ENCODE measurements around the gene ALCAM. TPM values are rescaled to one million over a fixed set of nuclear protein-coding genes. Genes with fewer than 3 reads are reported as not detected.

ALCAM gene
- total and polyA plus RNA-seq, 7 experiments from 2014 or later, result 0.94 to 10.3 (median 3.4) TPM

- intact Hi-C loops (cut with micrococcal nuclease), result no loop called here
- ChIA-PET CTCF (no interaction called here), POLR2A (interaction anchor here (0.5 kb wide), 2 partner anchors 12 to 1342 kb away, joined by 3 read pairs; no protein-coding TSS in a partner anchor)
- Mint-ChIP-seq H3K4me3 (no peak overlapping the region), H3K27ac (no peak overlapping the region), H3K4me1 (peaks cover 0 to 5% (median 0%) of the 10 kb centered on the region in 7 donors), H3K36me3 (no peaks in the 10 kb centered on the region), H3K9me3 (no peaks in the 10 kb centered on the region), H3K27me3 (peaks cover 0 to 3% (median 0%) of the 10 kb centered on the region in 5 donors)
- Histone ChIP-seq H3K9me3 (ENCODE audit: control insufficient read depth in 2 of 3, low read length in 3 of 3) (no peaks in the 10 kb centered on the region), H3K27me3 (ENCODE audit: control insufficient read depth in 2 of 2, insufficient read depth in 2 of 2, low read length in 2 of 2) (no peaks in the 10 kb centered on the region), H3K27ac (ENCODE audit: low read depth, low read length) (no peak overlapping the region), H3K36me3 (ENCODE audit: control insufficient read depth in 2 of 3, insufficient read depth in 3 of 3, low read length in 3 of 3) (no peaks in the 10 kb centered on the region), H3K4me3 (ENCODE audit: low read length) (no peak overlapping the region), H3K4me1 (ENCODE audit: control insufficient read depth in 2 of 2, insufficient read depth in 2 of 2, low read length in 2 of 2) (no peaks in the 10 kb centered on the region)
- DNase-seq (no peak), ATAC-seq (no peak)
Observed at GRCh38 chr3:105499961-105500360, 133.3 kb downstream of the ALCAM start.

DNA sequence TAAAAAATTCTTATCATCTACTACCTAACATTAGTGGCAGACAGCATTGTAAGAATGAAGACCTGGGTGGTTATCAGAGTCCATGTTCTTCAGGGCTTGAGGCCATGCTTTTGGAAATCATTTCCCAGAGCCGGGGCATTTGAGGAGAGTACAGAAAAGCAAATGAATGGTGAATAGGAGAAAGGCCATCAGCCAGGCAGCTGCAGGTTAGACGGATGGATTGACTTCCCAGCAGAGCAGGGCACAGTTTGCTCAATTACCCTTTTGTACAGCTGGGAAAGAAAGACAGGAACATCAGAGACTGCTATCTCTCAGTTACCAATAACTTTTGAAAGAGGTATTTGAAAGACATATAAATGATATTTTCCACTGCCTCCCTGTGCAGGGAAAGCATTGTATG is 135.6 kb downstream of the ALCAM start:
- Histone ChIP-seq H3K4me3 (ENCODE audit: low read length) (no peak overlapping the region), H3K4me1 (ENCODE audit: control insufficient read depth in 2 of 2, insufficient read depth in 2 of 2, low read length in 2 of 2) (no peaks in the 10 kb centered on the region), H3K27me3 (ENCODE audit: control insufficient read depth in 2 of 2, insufficient read depth in 2 of 2, low read length in 2 of 2) (no peaks in the 10 kb centered on the region), H3K36me3 (ENCODE audit: control insufficient read depth in 2 of 3, insufficient read depth in 3 of 3, low read length in 3 of 3) (no peaks in the 10 kb centered on the region), H3K9me3 (ENCODE audit: control insufficient read depth in 2 of 3, low read length in 3 of 3) (no peaks in the 10 kb centered on the region), H3K27ac (ENCODE audit: low read depth, low read length) (no peak overlapping the region)
- no peak for ATAC-seq
- intact Hi-C loops (cut with micrococcal nuclease), result no loop called here
- POLR2A ChIA-PET, result no interaction called here
- Mint-ChIP-seq H3K9me3 (no peaks in the 10 kb centered on the region), H3K4me1 (peaks cover 0 to 7% (median 0%) of the 10 kb centered on the region in 7 donors), H3K36me3 (no peaks in the 10 kb centered on the region), H3K27me3 (peaks cover 0 to 6% (median 0%) of the 10 kb centered on the region in 5 donors), H3K27ac (no peak overlapping the region), H3K4me3 (no peak overlapping the region)
- CTCF ChIA-PET, result no interaction called here
- no peak for DNase-seq

- no peak for ATAC-seq
- Histone ChIP-seq H3K9me3 (ENCODE audit: control insufficient read depth in 2 of 3, low read length in 3 of 3) (no peaks in the 10 kb centered on the region), H3K27ac (ENCODE audit: low read depth, low read length) (no peak overlapping the region), H3K27me3 (ENCODE audit: control insufficient read depth in 2 of 2, insufficient read depth in 2 of 2, low read length in 2 of 2) (no peaks in the 10 kb centered on the region), H3K36me3 (ENCODE audit: control insufficient read depth in 2 of 3, insufficient read depth in 3 of 3, low read length in 3 of 3) (no peaks in the 10 kb centered on the region), H3K4me1 (ENCODE audit: control insufficient read depth in 2 of 2, insufficient read depth in 2 of 2, low read length in 2 of 2) (no peaks in the 10 kb centered on the region), H3K4me3 (ENCODE audit: low read length) (no peak overlapping the region)
- Mint-ChIP-seq H3K4me1 (peaks cover 0 to 7% (median 0%) of the 10 kb centered on the region in 7 donors), H3K36me3 (no peaks in the 10 kb centered on the region), H3K27me3 (peaks cover 0 to 6% (median 0%) of the 10 kb centered on the region in 5 donors), H3K27ac (no peak overlapping the region), H3K4me3 (no peak overlapping the region), H3K9me3 (no peaks in the 10 kb centered on the region)
- ChIA-PET POLR2A (no interaction called here), CTCF (no interaction called here)
- intact Hi-C loops (cut with micrococcal nuclease), result no loop called here
- DNase-seq, result no peak
Observed at GRCh38 chr3:105503191-105503593, 136.5 kb downstream of the ALCAM start.

DNA sequence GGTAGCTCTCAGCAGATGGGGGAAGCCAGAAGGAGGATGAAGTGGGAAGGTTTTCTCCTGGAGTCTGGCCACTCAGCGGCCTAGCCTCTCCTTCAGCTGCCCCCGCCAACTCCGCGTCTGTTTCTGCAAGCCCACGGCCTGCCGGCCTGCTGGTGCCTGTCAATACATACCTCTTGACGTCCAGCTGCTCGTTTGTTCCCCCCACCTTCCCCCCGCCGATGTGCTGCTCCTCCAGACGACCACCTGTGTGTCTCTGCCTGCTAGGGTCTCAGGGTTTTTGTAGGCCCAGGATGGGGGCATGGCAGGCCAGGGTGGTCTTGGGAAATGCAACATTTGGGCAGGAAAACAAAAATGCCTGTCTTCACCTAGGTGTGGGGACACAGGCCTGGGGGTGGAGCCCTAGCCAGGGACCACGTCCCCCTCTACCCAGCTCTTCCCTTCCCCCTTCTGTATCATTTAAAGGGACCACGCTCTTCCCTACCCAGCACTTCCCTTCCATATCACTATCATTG is 137.8 kb downstream of the ALCAM start:
- Mint-ChIP-seq H3K27ac (no peak overlapping the region), H3K27me3 (peaks cover 0 to 6% (median 0%) of the 10 kb centered on the region in 5 donors), H3K4me1 (peaks cover 0 to 7% (median 0%) of the 10 kb centered on the region in 7 donors), H3K9me3 (no peaks in the 10 kb centered on the region), H3K36me3 (no peaks in the 10 kb centered on the region), H3K4me3 (no peak overlapping the region)
- intact Hi-C loops (cut with micrococcal nuclease), result no loop called here
- Histone ChIP-seq H3K4me1 (ENCODE audit: control insufficient read depth in 2 of 2, insufficient read depth in 2 of 2, low read length in 2 of 2) (no peaks in the 10 kb centered on the region), H3K27me3 (ENCODE audit: control insufficient read depth in 2 of 2, insufficient read depth in 2 of 2, low read length in 2 of 2) (no peaks in the 10 kb centered on the region), H3K36me3 (ENCODE audit: control insufficient read depth in 2 of 3, insufficient read depth in 3 of 3, low read length in 3 of 3) (no peaks in the 10 kb centered on the region), H3K9me3 (ENCODE audit: control insufficient read depth in 2 of 3, low read length in 3 of 3) (no peaks in the 10 kb centered on the region), H3K27ac (ENCODE audit: low read depth, low read length) (no peak overlapping the region), H3K4me3 (ENCODE audit: low read length) (no peak overlapping the region)
- POLR2A ChIA-PET, result no interaction called here
- ATAC-seq, result no peak
- DNase-seq, result no peak
- CTCF ChIA-PET, result no interaction called here

DNA sequence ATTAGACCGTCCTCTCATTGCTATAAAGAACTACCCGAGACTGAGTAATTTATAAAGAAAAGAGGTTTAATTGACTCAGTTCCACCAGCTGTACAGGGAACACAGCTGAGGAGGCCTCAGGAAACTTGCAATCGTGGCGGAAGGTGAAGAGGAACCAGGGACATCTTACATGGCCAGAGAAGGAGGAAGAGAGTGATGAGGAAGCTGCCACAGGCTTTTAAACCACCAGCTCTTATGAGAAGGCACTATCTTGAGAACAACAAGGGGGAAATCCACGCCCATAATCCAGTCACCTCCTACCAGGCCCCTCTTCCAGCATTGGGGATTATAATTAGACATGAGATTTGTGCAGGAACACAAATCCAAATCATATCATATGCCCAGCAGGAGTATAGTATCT is 138.5 kb downstream of the ALCAM start:
- H3K9me3 ChIP-seq (ENCODE audit: control insufficient read depth in 2 of 3, low read length in 3 of 3), result no peaks in the 10 kb centered on the region
- peak; percentile 44 for ATAC-seq
- H3K36me3 Mint-ChIP-seq, result no peaks in the 10 kb centered on the region
- CTCF ChIA-PET, result interaction anchor here (0.9 kb wide), 1 partner anchor 13 kb away, joined by 5 read pairs; no protein-coding TSS in a partner anchor
- H3K4me3 ChIP-seq (ENCODE audit: low read length), result no peak overlapping the region
- no peak for DNase-seq
- H3K27me3 Mint-ChIP-seq, result peaks cover 0 to 7% (median 0%) of the 10 kb centered on the region in 5 donors
- H3K27me3 ChIP-seq (ENCODE audit: control insufficient read depth in 2 of 2, insufficient read depth in 2 of 2, low read length in 2 of 2), result no peaks in the 10 kb centered on the region
- no peaks in the 10 kb centered on the region for H3K4me1 ChIP-seq (ENCODE audit: control insufficient read depth in 2 of 2, insufficient read depth in 2 of 2, low read length in 2 of 2)
- H3K27ac Mint-ChIP-seq, result no peak overlapping the region
- H3K4me3 Mint-ChIP-seq, result no peak overlapping the region
- H3K27ac ChIP-seq (ENCODE audit: low read depth, low read length), result no peak overlapping the region
- POLR2A ChIA-PET, result no interaction called here
- intact Hi-C loops (cut with micrococcal nuclease), result no loop called here
- no peaks in the 10 kb centered on the region for H3K9me3 Mint-ChIP-seq
- peaks cover 0 to 4% (median 0%) of the 10 kb centered on the region in 7 donors for H3K4me1 Mint-ChIP-seq
- H3K36me3 ChIP-seq (ENCODE audit: control insufficient read depth in 2 of 3, insufficient read depth in 3 of 3, low read length in 3 of 3), result no peaks in the 10 kb centered on the region

- Mint-ChIP-seq H3K36me3 (no peaks in the 10 kb centered on the region), H3K4me3 (no peak overlapping the region), H3K27me3 (peaks cover 0 to 4% (median 0%) of the 10 kb centered on the region in 5 donors), H3K27ac (no peak overlapping the region), H3K4me1 (no peaks in the 10 kb centered on the region), H3K9me3 (no peaks in the 10 kb centered on the region)
- Histone ChIP-seq H3K9me3 (ENCODE audit: control insufficient read depth in 2 of 3, low read length in 3 of 3) (no peaks in the 10 kb centered on the region), H3K4me1 (ENCODE audit: control insufficient read depth in 2 of 2, insufficient read depth in 2 of 2, low read length in 2 of 2) (no peaks in the 10 kb centered on the region), H3K27ac (ENCODE audit: low read depth, low read length) (no peak overlapping the region), H3K27me3 (ENCODE audit: control insufficient read depth in 2 of 2, insufficient read depth in 2 of 2, low read length in 2 of 2) (no peaks in the 10 kb centered on the region), H3K36me3 (ENCODE audit: control insufficient read depth in 2 of 3, insufficient read depth in 3 of 3, low read length in 3 of 3) (no peaks in the 10 kb centered on the region), H3K4me3 (ENCODE audit: low read length) (no peak overlapping the region)
- intact Hi-C loops (cut with micrococcal nuclease), result loop anchor here in 1 of 2 donors (10.0 kb wide), 1 partner anchor 916 kb away; no protein-coding TSS in a partner anchor
- ATAC-seq (no peak), DNase-seq (no peak)
- CTCF ChIA-PET, result interaction anchor here (0.7 to 0.8 kb wide), 2 partner anchors 108 to 560 kb away, joined by 3 read pairs; no protein-coding TSS in a partner anchor
- POLR2A ChIA-PET, result no interaction called here
Observed at GRCh38 chr3:105511031-105511430, 144.3 kb downstream of the ALCAM start.

DNA sequence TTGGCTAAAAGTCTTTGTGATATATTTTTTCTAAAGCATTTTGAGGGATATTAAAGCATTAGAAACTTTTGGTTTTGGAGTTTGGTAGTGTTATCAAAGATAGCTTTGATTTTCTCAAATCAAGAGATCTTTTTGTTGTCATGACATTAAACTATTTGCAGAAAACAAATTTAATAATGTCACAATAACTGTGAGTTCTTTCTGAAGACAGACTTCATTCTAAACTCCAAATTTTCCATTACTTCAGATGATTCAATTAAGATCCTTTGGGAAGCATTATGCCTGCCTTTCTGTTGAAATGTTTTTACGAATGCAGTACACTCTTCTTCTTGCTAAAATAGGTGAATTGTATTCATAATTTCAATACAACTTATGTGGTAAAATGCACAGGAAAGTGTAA is 145.4 kb downstream of the ALCAM start:
- DNase-seq (no peak), ATAC-seq (no peak)
- Histone ChIP-seq H3K27ac (ENCODE audit: low read depth, low read length) (no peak overlapping the region), H3K4me3 (ENCODE audit: low read length) (no peak overlapping the region), H3K27me3 (ENCODE audit: control insufficient read depth in 2 of 2, insufficient read depth in 2 of 2, low read length in 2 of 2) (no peaks in the 10 kb centered on the region), H3K9me3 (ENCODE audit: control insufficient read depth in 2 of 3, low read length in 3 of 3) (no peaks in the 10 kb centered on the region), H3K36me3 (ENCODE audit: control insufficient read depth in 2 of 3, insufficient read depth in 3 of 3, low read length in 3 of 3) (no peaks in the 10 kb centered on the region), H3K4me1 (ENCODE audit: control insufficient read depth in 2 of 2, insufficient read depth in 2 of 2, low read length in 2 of 2) (no peaks in the 10 kb centered on the region)
- Mint-ChIP-seq H3K27me3 (peaks cover 0 to 4% (median 0%) of the 10 kb centered on the region in 5 donors), H3K27ac (no peak overlapping the region), H3K36me3 (no peaks in the 10 kb centered on the region), H3K4me1 (no peaks in the 10 kb centered on the region), H3K9me3 (no peaks in the 10 kb centered on the region), H3K4me3 (no peak overlapping the region)
- CTCF ChIA-PET, result no interaction called here
- intact Hi-C loops (cut with micrococcal nuclease), result loop anchor here in 1 of 2 donors (10.0 kb wide), 1 partner anchor 917 kb away; no protein-coding TSS in a partner anchor
- POLR2A ChIA-PET, result no interaction called here
